Endothelial cell of umbilical vein (primary cell): ENCODE data around the gene TPRA1. TPM values are rescaled to one million over a fixed set of nuclear protein-coding genes. Genes with fewer than 3 reads are reported as not detected.

Experiments used
- BruUV-seq: library from RNA; stranded (reverse); fragments of 400-500 nt; replicated peaks from 2 replicates; lab custom pipeline; 2021; lab: Mats Ljungman, UMichigan
- CTCF ChIA-PET: fragments of 300-600, 350-600 bp; sonication (Branson Sonifier 250); formaldehyde crosslinking; loops from one replicate; lab custom pipeline; 2021; ENCODE audit warnings: antibody characterized with exemption, inconsistent platforms; lab: Charles Lee
- POLR2A ChIA-PET: fragments of 300-600, 350-600 bp; sonication (Branson Sonifier 250); formaldehyde crosslinking; loops from one replicate; lab custom pipeline; 2021; ENCODE audit warnings: antibody characterized with exemption, inconsistent platforms; lab: Charles Lee
- DNase-seq: peaks from one replicate; pipeline ENCODE4 v3.0.0-alpha.2; 2011; ENCODE audit warnings: low read depth, low spot score
- FAIRE-seq: peaks from 2 replicates; lab custom pipeline; 2011; peaks lifted over from hg19 to GRCh38; lab: Jason Lieb, UNC
- H2AFZ ChIP-seq: 2 replicates; pipeline ENCODE4 v1.6.0; 2012; ENCODE audit warnings: low read depth, low read length, control low read depth, inconsistent platforms
- H3K27ac ChIP-seq: 2 replicates; pipeline ENCODE4 v1.5.1; 2011; ENCODE audit warnings: low read depth, mild to moderate bottlenecking, control low read depth, low read length, moderate library complexity; ENCODE audit not compliant: insufficient read depth
- H3K27me3 ChIP-seq, 2 experiments: 2 replicates each; pipeline versions ENCODE4 v1.6.0 to v1.6.1; 2011; ENCODE audit warnings: low read length in 2 of 2, mixed read lengths in 1 of 2; ENCODE audit not compliant: control insufficient read depth in 2 of 2, insufficient read depth in 2 of 2
- H3K36me3 ChIP-seq, 2 experiments: 2 replicates in 1 of 2; 3 replicates in 1 of 2; pipeline ENCODE4 v1.5.1; 2011; ENCODE audit warnings: low read length in 2 of 2, mild to moderate bottlenecking in 1 of 2, moderate library complexity in 1 of 2; ENCODE audit not compliant: control insufficient read depth in 2 of 2, insufficient read depth in 2 of 2; ENCODE audit errors: extremely low read depth in 1 of 2
- H3K4me1 ChIP-seq: 3 replicates; pipeline ENCODE4 v1.5.1; 2011; ENCODE audit warnings: mild to moderate bottlenecking, low read length; ENCODE audit not compliant: control insufficient read depth, insufficient read depth; ENCODE audit errors: extremely low read depth
- H3K4me2 ChIP-seq: 2 replicates; pipeline ENCODE4 v1.6.1; 2011; ENCODE audit warnings: low read length, control low read depth, mixed read lengths; ENCODE audit not compliant: insufficient read depth
- H3K4me3 ChIP-seq, 3 experiments: fragments of 200-600 bp in 1 of 3; sonication (generic), shearing (Covaris generic) in 1 of 3; replicated peaks in 1 of 3; 2 replicates each; pipeline ENCODE4 v1.5.1; 2011 to 2016; ENCODE audit warnings: control low read depth in 3 of 3, low read length in 3 of 3, mild to moderate bottlenecking in 2 of 3, inconsistent platforms in 1 of 3, low read depth in 1 of 3, moderate library complexity in 1 of 3; ENCODE audit not compliant: insufficient read depth in 1 of 3
- H3K79me2 ChIP-seq: 2 replicates; pipeline ENCODE4 v1.6.0; 2012; ENCODE audit warnings: low read length, inconsistent platforms; ENCODE audit not compliant: control insufficient read depth, insufficient read depth
- H3K9ac ChIP-seq: replicated peaks from 2 replicates; pipeline ENCODE3; 2011; ENCODE audit warnings: low read length, control low read depth; ENCODE audit not compliant: insufficient read depth; ENCODE audit errors: extremely low read depth
- H3K9me1 ChIP-seq: replicated peaks from 3 replicates; pipeline ENCODE4 v1.6.0; 2011; ENCODE audit warnings: mild to moderate bottlenecking, low read length; ENCODE audit not compliant: control insufficient read depth, insufficient read depth; ENCODE audit errors: extremely low read depth
- H3K9me3 ChIP-seq: replicated peaks from 2 replicates; pipeline ENCODE4 v1.5.1; 2012; ENCODE audit warnings: low read length, inconsistent platforms; ENCODE audit not compliant: control insufficient read depth, insufficient read depth
- H4K20me1 ChIP-seq: replicated peaks from 2 replicates; pipeline ENCODE3; 2011; ENCODE audit warnings: mild to moderate bottlenecking, low read length; ENCODE audit not compliant: control insufficient read depth, insufficient read depth; ENCODE audit errors: extremely low read depth
- CTCF ChIP-seq, 2 donors: IDR thresholded peaks; 1 replicate in 1 of 2; 2 replicates in 1 of 2; pipeline ENCODE4 v1.5.1; 2011; ENCODE audit warnings: low read length in 2 of 2, mild to moderate bottlenecking in 2 of 2, moderate library complexity in 2 of 2, control low read depth in 1 of 2, inconsistent platforms in 1 of 2, low read depth in 1 of 2; ENCODE audit not compliant: insufficient read depth in 1 of 2; ENCODE audit errors: extremely low read depth in 1 of 2
- EZH2 ChIP-seq: IDR thresholded peaks from 2 replicates; pipeline ENCODE4 v1.6.1; 2012; ENCODE audit warnings: borderline replicate concordance, low read depth, mild to moderate bottlenecking, moderate library complexity, low read length, inconsistent platforms; ENCODE audit not compliant: severe bottlenecking
- FOS ChIP-seq: IDR thresholded peaks from 2 replicates; pipeline ENCODE4 v1.6.1; 2011; ENCODE audit warnings: mild to moderate bottlenecking, low read length, moderate library complexity, borderline replicate concordance; ENCODE audit not compliant: insufficient read depth
- GATA2 ChIP-seq: IDR thresholded peaks from 2 replicates; pipeline ENCODE4 v1.7.0; 2011; ENCODE audit warnings: low read depth, mild to moderate bottlenecking, moderate library complexity, mixed read lengths, low read length; ENCODE audit not compliant: insufficient read length, insufficient read depth
- JUN ChIP-seq: IDR thresholded peaks from 2 replicates; pipeline ENCODE4 v1.6.1; 2011; ENCODE audit warnings: borderline replicate concordance, low read depth; ENCODE audit not compliant: insufficient read length, insufficient read depth
- MAX ChIP-seq: IDR thresholded peaks from 2 replicates; pipeline ENCODE4 v1.6.1; 2011; ENCODE audit not compliant: insufficient read depth, insufficient read length
- MYC ChIP-seq: IDR thresholded peaks from one replicate; pipeline ENCODE4 v1.6.1; 2011; ENCODE audit warnings: mild to moderate bottlenecking, low read depth, low read length
- POLR2A ChIP-seq: IDR thresholded peaks from 2 replicates; pipeline ENCODE4 v1.6.1; 2012; ENCODE audit warnings: low read depth, mild to moderate bottlenecking, control low read depth, low read length
- POLR2AphosphoS5 ChIP-seq: IDR thresholded peaks from 2 replicates; pipeline ENCODE4 v1.6.1; 2012; ENCODE audit warnings: low read depth, mild to moderate bottlenecking, control low read depth, low read length, moderate library complexity; ENCODE audit not compliant: insufficient read depth
- dilution Hi-C: fragments of 300-500 bp; cut with MboI; formaldehyde crosslinking; loops from one replicate; pipeline ENCODE4 v1.15.0; 2019; ENCODE audit warnings: low sequenced_read_pairs; ENCODE audit not compliant: extremely low pct_ligation_motif_present
- intact Hi-C: fragments of 100-400 bp; cut with micrococcal nuclease; formaldehyde crosslinking; loops from one replicate; pipeline ENCODE4 v1.10.0; 2022
- polyA plus RNA-seq, 4 experiments: library from polyadenylated mRNA; depleted of rRNA in 3 of 4; stranded (reverse) in 3 of 4; unstranded in 1 of 4; fragments of >200 nt; gene quantifications; 2 replicates each; pipeline versions ENCODE4 v1.2.1 to v1.2.3, GENCODE V29; 2011 to 2012; ENCODE audit warnings: missing spikeins in 1 of 4
- total RNA-seq: library from RNA; stranded (reverse); gene quantifications from 2 replicates; pipeline ENCODE4 v1.2.3, GENCODE V29; 2021

Gene TPRA1
- total and polyA plus RNA-seq, 2 donors (not counting 3 experiments of a cell fraction or from before 2014, with no cell fraction given): 34.3 to 58.0 TPM

- ChIA-PET CTCF (interaction anchor here (1.7 kb wide), 1 partner anchor 35 kb away, joined by 7 read pairs; no protein-coding TSS in a partner anchor), POLR2A (no interaction called here)
- intact Hi-C loops (no loop called here), dilution Hi-C loops (no loop called here)
- Histone ChIP-seq H3K4me1 (peaks cover 13% of the 10 kb centered on the region), H3K4me3 (no peak overlapping the region), H3K9ac (no peak overlapping the region), H3K79me2 (no peaks in the 10 kb centered on the region), H3K9me1 (no peaks in the 10 kb centered on the region), H3K9me3 (no peaks in the 10 kb centered on the region), H4K20me1 (no peaks in the 10 kb centered on the region), H3K27me3 (no peaks in the 10 kb centered on the region), H3K27ac (no peak overlapping the region), H3K4me2 (no peak overlapping the region), H3K36me3 (peaks cover 4 to 14% of the 10 kb centered on the region in 2 experiments), H2AFZ (no peak overlapping the region)
- TF ChIP-seq POLR2AphosphoS5: no peak
- no peak for TF ChIP-seq GATA2
- no peak for TF ChIP-seq MAX
- TF ChIP-seq EZH2: no peak
- no peak for TF ChIP-seq JUN
- no peak for TF ChIP-seq CTCF (IDR thresholded peaks at IDR 0.05; ENCODE audit: extremely low read depth in 1 of 2, insufficient read depth in 1 of 2, low read depth in 1 of 2, low read length in 2 of 2)
- TF ChIP-seq POLR2A: no peak
- no peak for TF ChIP-seq FOS
- TF ChIP-seq MYC: no peak
- BruUV-seq: no TSS peak
- no peak for DNase-seq
- FAIRE-seq: no peak
Measured at GRCh38 chr3:127610105-127610504, 19.6 kb upstream of the TPRA1 start.
